Measurements from ENCODE around the gene EYA3. TPM values are rescaled to one million over a fixed set of nuclear protein-coding genes. Genes with fewer than 3 reads are reported as not detected.

The EYA3 gene
- total and polyA plus RNA-seq, 10 of the 15 experiments (the other 5 are each of a cell fraction or from before 2014, with no cell fraction given), result 13.0 to 46.6 (median 23.4) TPM

GRCh38 chr1:28087614-28088167, 719 bp downstream of the EYA3 start (continued):
- TF ChIP-seq ZNF687 (IDR thresholded peaks at IDR 0.05) (no peak), RAD21 (IDR thresholded peaks at IDR 0.05; ENCODE audit: insufficient read depth, low read depth, low read length) (peak; percentile 59), BHLHE40 (IDR thresholded peaks at IDR 0.05; ENCODE audit: borderline replicate concordance in 1 of 2, low read depth in 2 of 2, low read length in 1 of 2) (no peak), USF2 (IDR thresholded peaks at IDR 0.05; ENCODE audit: borderline replicate concordance, low read depth, low read length) (no peak), FOXK2 (IDR thresholded peaks at IDR 0.05) (no peak), CHD2 (IDR thresholded peaks at IDR 0.05; ENCODE audit: borderline replicate concordance, low read depth, low read length) (no peak), ZNF384 (IDR thresholded peaks at IDR 0.05; ENCODE audit: borderline replicate concordance, low read depth, low read length) (no peak), RB1 (IDR thresholded peaks at IDR 0.05; ENCODE audit: borderline replicate concordance) (0 out of 2 replicates have a peak, but pooled peaks have one; percentile 34), SKIL (IDR thresholded peaks at IDR 0.05; ENCODE audit: low read depth, poor library complexity, severe bottlenecking) (peak; percentile 52), CHD1 (IDR thresholded peaks at IDR 0.05; ENCODE audit: low read depth, low read length) (0 out of 2 replicates have a peak, but pooled peaks have one; percentile 16), BRCA1 (IDR thresholded peaks at IDR 0.05; ENCODE audit: low read depth, low read length) (no peak), NR2C2 (IDR thresholded peaks at IDR 0.05; ENCODE audit: borderline replicate concordance, control insufficient read depth, insufficient read length, low read depth) (no peak), RAD51 (IDR thresholded peaks at IDR 0.05) (peak; percentile 14; the same call in 1 of the 2 replicates), IKZF2 (IDR thresholded peaks at IDR 0.05) (peak in 1 of 2 experiments; percentile 49; a peak in 1 of 4 replicates), IRF4 (IDR thresholded peaks at IDR 0.05; ENCODE audit: low read depth, low read length) (no peak), KAT2A (conservative IDR thresholded peaks at IDR 0.05; ENCODE audit: control insufficient read depth, low read depth, low read length) (no peak), RCOR1 (conservative IDR thresholded peaks at IDR 0.05; ENCODE audit: low read depth, low read length) (no peak), ZNF592 (IDR thresholded peaks at IDR 0.05) (no peak), NFYB (IDR thresholded peaks at IDR 0.05; ENCODE audit: insufficient read depth, low read depth, low read length) (no peak)
